D721Med (cell line): ENCODE results near the gene ZNF25.
"Not testable (repeated sequence)": the region's sequence is repeated elsewhere in the genome, so short reads cannot be mapped to it uniquely, and the experiment has no call there.

Source experiments
- DNase-seq: peaks from one replicate; pipeline ENCODE4 v3.0.0; 2011; ENCODE audit warnings: low spot score; ENCODE audit not compliant: insufficient read length
- FAIRE-seq: peaks from 2 replicates; lab custom pipeline; 2011; peaks lifted over from hg19 to GRCh38; lab: Jason Lieb, UNC
- TF ChIP-seq, protein P1 (sequence below): IDR thresholded peaks from 2 replicates; pipeline ENCODE4 v1.5.1; 2012; ENCODE audit warnings: mild to moderate bottlenecking, control low read depth; ENCODE audit not compliant: insufficient read depth; ENCODE audit errors: missing control alignments

Gene ZNF25

DNA sequence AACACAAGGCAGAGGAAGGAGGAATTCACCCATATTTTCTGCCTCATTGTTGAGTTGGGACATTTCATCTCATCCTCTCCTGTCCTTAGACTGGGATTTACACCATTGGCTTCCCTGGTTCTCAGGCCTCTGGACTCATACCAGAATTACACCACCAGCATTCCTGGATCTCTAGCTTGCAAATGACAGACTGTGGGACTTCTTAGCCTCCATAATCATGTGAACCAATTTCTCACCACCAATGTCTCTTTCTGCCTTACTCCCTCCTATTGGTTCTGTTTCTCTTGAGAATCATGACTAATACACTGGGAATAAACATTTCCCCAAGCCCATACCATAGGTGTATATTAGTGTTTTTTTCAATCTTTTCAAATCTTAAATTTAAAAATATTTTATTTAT is 31.1 kb upstream of the ZNF25 start:
- no peak for FAIRE-seq
- TF ChIP-seq, protein P1, sequence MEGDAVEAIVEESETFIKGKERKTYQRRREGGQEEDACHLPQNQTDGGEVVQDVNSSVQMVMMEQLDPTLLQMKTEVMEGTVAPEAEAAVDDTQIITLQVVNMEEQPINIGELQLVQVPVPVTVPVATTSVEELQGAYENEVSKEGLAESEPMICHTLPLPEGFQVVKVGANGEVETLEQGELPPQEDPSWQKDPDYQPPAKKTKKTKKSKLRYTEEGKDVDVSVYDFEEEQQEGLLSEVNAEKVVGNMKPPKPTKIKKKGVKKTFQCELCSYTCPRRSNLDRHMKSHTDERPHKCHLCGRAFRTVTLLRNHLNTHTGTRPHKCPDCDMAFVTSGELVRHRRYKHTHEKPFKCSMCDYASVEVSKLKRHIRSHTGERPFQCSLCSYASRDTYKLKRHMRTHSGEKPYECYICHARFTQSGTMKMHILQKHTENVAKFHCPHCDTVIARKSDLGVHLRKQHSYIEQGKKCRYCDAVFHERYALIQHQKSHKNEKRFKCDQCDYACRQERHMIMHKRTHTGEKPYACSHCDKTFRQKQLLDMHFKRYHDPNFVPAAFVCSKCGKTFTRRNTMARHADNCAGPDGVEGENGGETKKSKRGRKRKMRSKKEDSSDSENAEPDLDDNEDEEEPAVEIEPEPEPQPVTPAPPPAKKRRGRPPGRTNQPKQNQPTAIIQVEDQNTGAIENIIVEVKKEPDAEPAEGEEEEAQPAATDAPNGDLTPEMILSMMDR, result no peak
- no peak for DNase-seq

DNA sequence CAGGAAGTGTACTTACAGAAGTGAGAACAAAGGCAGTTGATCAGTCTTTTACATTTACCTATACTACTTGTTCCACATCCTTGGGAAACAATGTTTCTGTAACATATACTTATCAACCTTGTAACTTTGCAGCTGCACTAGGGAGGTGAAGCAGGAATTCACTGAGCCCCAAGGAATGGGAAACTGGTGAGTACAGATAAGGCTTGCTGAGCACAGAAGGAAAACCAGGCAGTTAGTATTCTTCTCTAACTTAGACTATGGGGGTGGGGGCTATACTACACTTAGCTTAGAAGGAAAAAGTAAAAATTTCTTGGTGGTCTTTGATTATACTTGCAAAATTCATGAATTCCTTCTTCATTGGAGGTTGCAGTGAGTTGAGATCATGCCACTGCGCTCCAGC is 27.1 kb upstream of the ZNF25 start:
- no peak for FAIRE-seq
- DNase-seq, result no peak
- TF ChIP-seq, protein P1, result no peak

GRCh38 chr10:38003026-38003425 is 26.6 kb upstream of the ZNF25 start:
- DNase-seq, result no peak
- no peak for FAIRE-seq
- TF ChIP-seq, protein P1, result no peak

DNA sequence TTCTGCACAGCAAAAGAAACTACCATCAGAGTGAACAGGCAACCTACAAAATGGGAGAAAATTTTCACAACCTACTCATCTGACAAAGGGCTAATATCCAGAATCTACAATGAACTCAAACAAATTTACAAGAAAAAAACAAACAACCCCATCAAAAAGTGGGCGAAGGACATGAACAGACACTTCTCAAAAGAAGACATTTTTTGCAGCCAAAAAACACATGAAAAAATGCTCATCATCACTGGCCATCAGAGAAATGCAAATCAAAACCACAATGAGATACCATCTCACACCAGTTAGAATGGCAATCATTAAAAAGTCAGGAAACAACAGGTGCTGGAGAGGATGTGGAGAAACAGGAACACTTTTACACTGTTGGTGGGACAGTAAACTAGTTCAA is 24.0 kb upstream of the ZNF25 start:
- not testable (repeated sequence) for DNase-seq, FAIRE-seq

DNA sequence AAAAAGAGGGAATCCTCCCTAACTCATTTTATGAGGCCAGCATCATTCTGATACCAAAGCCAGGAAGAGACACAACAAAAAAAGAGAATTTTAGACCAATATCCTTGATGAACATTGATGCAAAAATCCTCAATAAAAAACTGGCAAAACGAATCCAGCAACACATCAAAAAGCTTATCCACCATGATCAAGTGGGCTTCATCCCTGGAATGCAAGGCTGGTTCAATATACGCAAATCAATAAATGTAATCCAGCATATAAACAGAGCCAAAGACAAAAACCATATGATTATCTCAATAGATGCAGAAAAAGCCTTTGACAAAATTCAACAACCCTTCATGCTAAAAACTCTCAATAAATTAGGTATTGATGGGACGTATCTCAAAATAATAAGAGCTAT is 22.5 kb upstream of the ZNF25 start:
- not testable (repeated sequence) for DNase-seq, FAIRE-seq

GRCh38 chr10:37992083-37992482 is 15.6 kb upstream of the ZNF25 start:
- TF ChIP-seq, protein P1, result no peak
- no peak for DNase-seq
- FAIRE-seq, result no peak

DNA sequence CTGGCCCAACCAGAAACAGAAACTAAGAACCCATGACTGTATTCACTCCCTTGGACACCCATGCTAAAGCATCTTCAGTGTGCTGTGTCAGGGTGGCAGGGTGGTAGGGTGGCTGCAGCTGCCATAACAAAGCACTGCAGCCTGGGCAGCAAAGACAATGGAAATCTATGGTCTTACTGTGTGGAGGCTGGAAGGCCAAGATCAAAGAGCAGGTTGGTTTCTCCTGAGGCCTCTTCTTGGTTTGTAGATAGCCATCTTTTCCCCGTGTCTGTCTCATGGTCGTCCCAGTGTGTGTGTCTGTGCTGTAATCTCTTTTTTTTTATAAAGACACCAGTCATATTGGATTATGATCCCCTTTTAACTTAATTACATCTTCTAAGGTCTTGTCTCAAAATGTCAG is 15.2 kb upstream of the ZNF25 start:
- FAIRE-seq, result no peak

DNA sequence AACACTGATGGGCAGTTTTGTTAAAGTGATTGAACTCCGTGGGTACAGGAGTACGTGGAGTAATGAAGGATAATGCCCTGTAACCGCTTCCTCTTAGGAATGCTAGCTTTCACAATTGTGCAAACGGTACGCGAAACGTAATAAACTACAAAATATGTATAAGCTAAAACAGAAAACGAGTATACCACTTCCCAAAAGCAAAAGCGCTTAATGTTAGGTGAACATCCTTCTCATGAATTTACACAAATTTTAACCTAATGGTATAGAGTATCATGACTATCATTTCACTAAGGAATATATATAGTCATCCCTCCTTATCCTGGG is 395 bp upstream of the ZNF25 start:
- no peak for FAIRE-seq

More for the DNA sequence above, 15.2 kb upstream of the ZNF25 start:
- TF ChIP-seq, protein P1, result no peak
- no peak for DNase-seq

More for the DNA sequence above, 395 bp upstream of the ZNF25 start:
- TF ChIP-seq, protein P1, result no peak
- DNase-seq, result no peak
